HG02973 (cell line): Measurements from ENCODE around the gene LRRTM2.
"Not testable (repeated sequence)": the region's sequence is repeated elsewhere in the genome, so short reads cannot be mapped to it uniquely, and the experiment has no call there.

Experiments used
- ATAC-seq: cut with Tn5 transposase; IDR thresholded peaks from one replicate; pipeline ENCODE4 v1.9.1; 2021; ENCODE audit warnings: moderate library complexity; ENCODE audit not compliant: unreplicated experiment

The LRRTM2 gene

GRCh38 chr5:138841531-138841930, 33.6 kb downstream of the LRRTM2 start:
- no peak for ATAC-seq

DNA sequence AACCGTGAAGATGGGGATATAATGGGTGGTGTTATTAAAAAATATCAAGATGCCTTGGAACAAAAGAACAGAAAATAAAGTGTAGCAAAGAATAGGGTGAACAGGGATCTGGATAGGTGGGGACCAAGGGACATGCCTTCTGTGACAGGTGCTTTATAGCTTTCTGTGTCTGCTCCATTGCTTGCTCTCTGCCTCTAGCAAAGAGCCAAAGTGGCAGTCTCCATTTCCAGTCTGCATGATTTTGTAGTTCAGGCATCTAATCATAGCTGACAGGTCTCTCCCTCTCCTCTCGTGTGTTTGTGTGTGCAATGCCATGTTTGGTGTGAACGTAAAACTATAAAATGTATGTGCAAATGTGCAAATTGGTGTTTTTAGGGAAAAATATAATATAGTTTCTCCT, 35.0 kb downstream of the LRRTM2 start:
- no peak for ATAC-seq

DNA sequence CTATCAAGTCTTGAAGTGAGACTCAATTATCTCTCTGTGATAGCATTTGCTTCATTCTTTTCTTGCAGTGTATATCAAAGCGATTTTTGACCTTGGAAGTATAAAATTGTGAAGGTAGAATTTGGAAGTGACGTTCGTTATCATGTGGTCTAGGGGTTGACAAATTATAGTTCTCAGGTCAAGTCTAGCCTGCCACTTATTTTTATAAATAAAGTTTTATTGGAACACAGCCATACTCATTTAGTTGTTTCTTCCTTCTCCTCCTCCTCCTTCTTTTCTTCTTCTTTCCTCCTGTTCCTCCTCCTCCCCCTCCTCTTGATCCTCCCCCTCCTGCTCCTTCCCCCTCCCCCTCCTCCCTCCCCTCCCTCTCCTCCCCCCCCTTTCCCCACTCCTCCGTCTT, 38.0 kb downstream of the LRRTM2 start:
- no peak for ATAC-seq

GRCh38 chr5:138834853-138835252, 40.3 kb downstream of the LRRTM2 start:
- not testable (repeated sequence) for ATAC-seq

DNA sequence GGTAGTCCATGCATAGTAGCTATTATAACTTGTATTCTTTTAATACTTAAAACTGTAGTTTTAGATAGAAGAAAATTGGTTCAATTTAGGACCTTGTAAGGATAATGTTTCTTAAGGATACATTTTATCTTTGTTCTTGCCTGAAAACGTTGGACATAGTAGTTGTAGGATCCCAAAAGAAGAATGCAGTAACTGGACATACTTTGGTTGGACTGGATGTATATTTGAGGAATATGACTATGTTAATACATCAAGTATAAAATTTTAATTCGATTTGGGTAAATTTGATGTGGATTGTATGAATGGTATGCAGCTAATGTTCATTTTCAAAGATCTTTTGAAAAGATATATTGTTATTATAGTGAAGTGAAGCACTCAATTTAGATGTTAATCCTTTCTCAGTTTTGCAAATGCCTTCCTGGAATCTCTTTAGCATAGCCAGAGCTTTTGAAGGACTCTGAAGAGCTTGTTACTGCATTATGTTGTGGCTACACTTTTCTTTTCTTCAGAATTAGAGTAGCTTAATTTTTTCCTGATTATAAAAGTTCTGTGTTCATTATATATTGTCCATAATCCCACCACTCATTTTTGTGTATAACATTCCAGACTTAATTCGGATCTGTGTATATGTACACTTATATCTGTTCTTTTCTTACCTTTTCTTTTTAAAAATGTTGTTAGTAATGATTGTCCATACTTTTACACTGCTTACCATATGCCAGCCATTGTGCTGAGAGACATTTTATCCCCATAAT, 41.2 kb downstream of the LRRTM2 start:
- no peak for ATAC-seq

GRCh38 chr5:138833080-138833479, 42.1 kb downstream of the LRRTM2 start:
- ATAC-seq = no peak

- ATAC-seq = no peak
Measured at GRCh38 chr5:138832218-138832617, 42.9 kb downstream of the LRRTM2 start.

- ATAC-seq = no peak
Measured at GRCh38 chr5:138831703-138832102, 43.4 kb downstream of the LRRTM2 start.

GRCh38 chr5:138829341-138829740, 45.8 kb downstream of the LRRTM2 start:
- no peak for ATAC-seq

DNA sequence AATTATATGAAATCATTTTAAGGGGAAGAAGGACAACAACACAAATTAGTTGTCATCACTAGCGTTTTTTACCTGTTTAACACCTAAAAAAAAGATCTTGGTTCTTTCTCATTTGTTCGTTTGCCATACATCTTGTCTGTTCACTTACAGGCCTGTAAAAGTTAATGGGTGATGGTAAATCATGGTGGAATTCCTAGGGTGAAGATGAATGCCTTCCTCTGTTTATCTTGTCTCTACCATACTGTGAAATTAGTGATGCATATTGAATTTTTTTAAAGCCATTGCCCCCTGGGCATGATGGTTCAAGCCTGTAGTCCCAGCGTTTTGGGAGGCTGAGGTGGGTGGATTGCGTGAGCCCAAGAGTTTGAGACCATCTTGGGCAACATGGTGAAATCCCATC, 46.6 kb downstream of the LRRTM2 start:
- ATAC-seq = no peak

DNA sequence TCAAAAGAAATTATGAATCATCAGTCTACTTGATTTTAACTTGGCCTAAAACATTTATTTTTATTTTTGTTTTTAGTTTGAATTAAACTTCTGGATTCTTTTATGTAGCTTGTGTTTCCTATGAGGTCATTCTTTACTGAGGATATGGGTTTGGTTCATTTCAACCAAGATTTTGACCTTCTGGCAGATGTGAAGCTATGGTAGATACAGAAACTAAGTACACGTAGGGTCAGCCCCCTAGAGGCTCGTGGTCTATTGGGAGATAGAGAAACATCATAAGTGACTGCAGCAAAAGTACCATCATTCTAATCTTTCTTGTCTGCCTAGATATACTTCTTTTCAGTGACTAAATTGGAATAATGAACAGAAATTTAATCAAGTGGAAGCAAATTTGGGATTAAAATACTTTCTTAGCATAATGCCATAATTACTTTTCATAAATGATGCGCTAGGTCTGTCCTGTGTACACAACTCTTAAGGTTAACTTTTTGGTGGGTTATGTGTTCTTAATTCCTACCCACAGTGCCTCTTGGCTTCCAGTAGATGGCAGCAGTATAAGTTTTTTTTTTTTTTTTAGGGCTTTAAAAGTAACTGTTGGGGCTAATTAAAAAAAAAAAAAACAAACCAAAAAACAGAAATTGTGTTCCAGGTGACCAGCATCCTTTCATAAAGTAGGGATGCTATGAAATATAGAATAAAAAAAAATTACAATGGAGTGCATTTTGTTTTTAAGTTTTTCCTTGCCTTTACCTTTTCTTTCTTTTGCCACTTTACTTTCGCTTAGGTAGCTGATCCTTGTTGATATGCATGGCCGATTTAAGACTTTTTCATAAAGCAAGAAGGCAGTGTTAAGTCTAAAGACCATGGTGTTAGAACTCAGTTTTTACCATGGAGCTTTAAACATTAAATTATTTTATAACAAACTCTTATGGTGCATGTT, 49.9 kb downstream of the LRRTM2 start:
- ATAC-seq = no peak

- ATAC-seq = no peak
Measured at GRCh38 chr5:138824516-138824915, 50.6 kb downstream of the LRRTM2 start.

DNA sequence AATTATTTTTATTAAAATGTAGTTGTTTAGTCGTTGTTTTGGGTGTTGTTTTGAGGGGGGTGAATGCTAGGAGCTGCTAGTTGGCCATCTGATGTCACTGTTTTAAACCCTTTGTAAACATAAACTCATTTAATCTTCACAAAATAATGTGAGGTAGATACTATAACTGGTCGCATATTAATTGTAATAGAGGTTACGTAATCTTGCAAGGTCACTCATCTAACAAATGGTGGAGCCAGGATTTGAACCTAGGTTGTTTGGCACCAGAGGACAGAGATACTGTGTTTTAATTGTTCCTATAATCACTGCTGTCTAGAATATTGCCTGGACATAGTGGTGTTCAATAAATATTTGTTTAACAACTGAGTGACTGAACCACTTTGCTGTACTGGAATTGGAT, 54.4 kb downstream of the LRRTM2 start:
- ATAC-seq = no peak

GRCh38 chr5:138819081-138819480, 56.1 kb downstream of the LRRTM2 start:
- ATAC-seq = no peak
